Left hindlimb (tissue), 1 donor: ENCODE results near the gene CALHM4.
"Not testable (repeated sequence)": the region's sequence is repeated elsewhere in the genome, so short reads cannot be mapped to it uniquely, and the experiment has no call there.

Source experiments
- DNase-seq: peaks from one replicate; pipeline ENCODE4 v3.0.0-alpha.2; 2018

The CALHM4 gene

GRCh38 chr6:116579143-116579542 is 25.6 kb downstream of the CALHM4 start:
- DNase-seq: no peak

GRCh38 chr6:116580198-116580597 is 26.6 kb downstream of the CALHM4 start:
- no peak for DNase-seq

- DNase-seq: no peak
Observed at GRCh38 chr6:116586276-116586675, 32.7 kb downstream of the CALHM4 start.

GRCh38 chr6:116586738-116587137 is 33.2 kb downstream of the CALHM4 start:
- no peak for DNase-seq

GRCh38 chr6:116595247-116595646 is 41.7 kb downstream of the CALHM4 start:
- no peak for DNase-seq

- no peak for DNase-seq
Observed at GRCh38 chr6:116596815-116597214, 43.3 kb downstream of the CALHM4 start.

GRCh38 chr6:116603916-116604315 is 50.4 kb downstream of the CALHM4 start:
- DNase-seq: not testable (repeated sequence)

- not testable (repeated sequence) for DNase-seq
Observed at GRCh38 chr6:116604868-116605267, 51.3 kb downstream of the CALHM4 start.

- no peak for DNase-seq
Observed at GRCh38 chr6:116605935-116606334, 52.4 kb downstream of the CALHM4 start.
